ENCODE measurements around the gene BBX.
"Not testable (repeated sequence)": the region's sequence is repeated elsewhere in the genome, so short reads cannot be mapped to it uniquely, and the experiment has no call there.

BBX gene

DNA sequence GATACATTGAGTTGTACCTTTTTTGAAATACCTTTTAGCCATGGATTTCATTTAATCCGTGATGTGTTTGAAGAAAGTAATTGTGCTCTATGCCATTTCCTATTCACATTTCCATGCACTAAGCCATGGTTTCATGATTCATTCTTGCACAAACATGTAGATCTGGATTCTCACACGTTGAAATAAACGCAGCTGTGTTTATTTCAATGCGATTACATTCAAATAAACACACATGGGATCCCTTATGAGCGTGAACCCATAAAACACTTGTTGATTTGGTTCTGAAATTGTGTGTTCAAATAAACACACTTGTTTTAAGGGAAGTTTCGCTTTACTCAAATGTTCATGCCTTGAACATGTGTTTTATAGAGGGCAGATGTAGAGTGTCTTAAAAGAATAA is 39.2 kb downstream of the BBX start:
- H3K27me3 ChIP-seq (ENCODE audit: insufficient read depth, poor library complexity, severe bottlenecking): no peaks in the 10 kb centered on the region
- TF ChIP-seq SPI1 (IDR thresholded peaks at IDR 0.05; ENCODE audit: borderline replicate concordance, low read depth) (no peak), GABPA (IDR thresholded peaks at IDR 0.05; ENCODE audit: low read depth) (no peak), POLR2AphosphoS5 (IDR thresholded peaks at IDR 0.05; ENCODE audit: low read depth) (no peak)
- TF ChIP-seq, protein P1, sequence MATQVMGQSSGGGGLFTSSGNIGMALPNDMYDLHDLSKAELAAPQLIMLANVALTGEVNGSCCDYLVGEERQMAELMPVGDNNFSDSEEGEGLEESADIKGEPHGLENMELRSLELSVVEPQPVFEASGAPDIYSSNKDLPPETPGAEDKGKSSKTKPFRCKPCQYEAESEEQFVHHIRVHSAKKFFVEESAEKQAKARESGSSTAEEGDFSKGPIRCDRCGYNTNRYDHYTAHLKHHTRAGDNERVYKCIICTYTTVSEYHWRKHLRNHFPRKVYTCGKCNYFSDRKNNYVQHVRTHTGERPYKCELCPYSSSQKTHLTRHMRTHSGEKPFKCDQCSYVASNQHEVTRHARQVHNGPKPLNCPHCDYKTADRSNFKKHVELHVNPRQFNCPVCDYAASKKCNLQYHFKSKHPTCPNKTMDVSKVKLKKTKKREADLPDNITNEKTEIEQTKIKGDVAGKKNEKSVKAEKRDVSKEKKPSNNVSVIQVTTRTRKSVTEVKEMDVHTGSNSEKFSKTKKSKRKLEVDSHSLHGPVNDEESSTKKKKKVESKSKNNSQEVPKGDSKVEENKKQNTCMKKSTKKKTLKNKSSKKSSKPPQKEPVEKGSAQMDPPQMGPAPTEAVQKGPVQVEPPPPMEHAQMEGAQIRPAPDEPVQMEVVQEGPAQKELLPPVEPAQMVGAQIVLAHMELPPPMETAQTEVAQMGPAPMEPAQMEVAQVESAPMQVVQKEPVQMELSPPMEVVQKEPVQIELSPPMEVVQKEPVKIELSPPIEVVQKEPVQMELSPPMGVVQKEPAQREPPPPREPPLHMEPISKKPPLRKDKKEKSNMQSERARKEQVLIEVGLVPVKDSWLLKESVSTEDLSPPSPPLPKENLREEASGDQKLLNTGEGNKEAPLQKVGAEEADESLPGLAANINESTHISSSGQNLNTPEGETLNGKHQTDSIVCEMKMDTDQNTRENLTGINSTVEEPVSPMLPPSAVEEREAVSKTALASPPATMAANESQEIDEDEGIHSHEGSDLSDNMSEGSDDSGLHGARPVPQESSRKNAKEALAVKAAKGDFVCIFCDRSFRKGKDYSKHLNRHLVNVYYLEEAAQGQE (IDR thresholded peaks at IDR 0.05; ENCODE audit: insufficient replicate concordance, low read depth): no peak
- TF ChIP-seq, protein P2, sequence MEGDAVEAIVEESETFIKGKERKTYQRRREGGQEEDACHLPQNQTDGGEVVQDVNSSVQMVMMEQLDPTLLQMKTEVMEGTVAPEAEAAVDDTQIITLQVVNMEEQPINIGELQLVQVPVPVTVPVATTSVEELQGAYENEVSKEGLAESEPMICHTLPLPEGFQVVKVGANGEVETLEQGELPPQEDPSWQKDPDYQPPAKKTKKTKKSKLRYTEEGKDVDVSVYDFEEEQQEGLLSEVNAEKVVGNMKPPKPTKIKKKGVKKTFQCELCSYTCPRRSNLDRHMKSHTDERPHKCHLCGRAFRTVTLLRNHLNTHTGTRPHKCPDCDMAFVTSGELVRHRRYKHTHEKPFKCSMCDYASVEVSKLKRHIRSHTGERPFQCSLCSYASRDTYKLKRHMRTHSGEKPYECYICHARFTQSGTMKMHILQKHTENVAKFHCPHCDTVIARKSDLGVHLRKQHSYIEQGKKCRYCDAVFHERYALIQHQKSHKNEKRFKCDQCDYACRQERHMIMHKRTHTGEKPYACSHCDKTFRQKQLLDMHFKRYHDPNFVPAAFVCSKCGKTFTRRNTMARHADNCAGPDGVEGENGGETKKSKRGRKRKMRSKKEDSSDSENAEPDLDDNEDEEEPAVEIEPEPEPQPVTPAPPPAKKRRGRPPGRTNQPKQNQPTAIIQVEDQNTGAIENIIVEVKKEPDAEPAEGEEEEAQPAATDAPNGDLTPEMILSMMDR (IDR thresholded peaks at IDR 0.05; ENCODE audit: insufficient read depth, low read length): no peak
- no peak overlapping the region for H3K27ac ChIP-seq (replicated peaks)
- no peak overlapping the region for H3K4me3 ChIP-seq (replicated peaks; ENCODE audit: insufficient read depth, low read length)
- DNase-seq (ENCODE audit: low read depth in 1 of 2, low spot score in 1 of 2): no peak

DNA sequence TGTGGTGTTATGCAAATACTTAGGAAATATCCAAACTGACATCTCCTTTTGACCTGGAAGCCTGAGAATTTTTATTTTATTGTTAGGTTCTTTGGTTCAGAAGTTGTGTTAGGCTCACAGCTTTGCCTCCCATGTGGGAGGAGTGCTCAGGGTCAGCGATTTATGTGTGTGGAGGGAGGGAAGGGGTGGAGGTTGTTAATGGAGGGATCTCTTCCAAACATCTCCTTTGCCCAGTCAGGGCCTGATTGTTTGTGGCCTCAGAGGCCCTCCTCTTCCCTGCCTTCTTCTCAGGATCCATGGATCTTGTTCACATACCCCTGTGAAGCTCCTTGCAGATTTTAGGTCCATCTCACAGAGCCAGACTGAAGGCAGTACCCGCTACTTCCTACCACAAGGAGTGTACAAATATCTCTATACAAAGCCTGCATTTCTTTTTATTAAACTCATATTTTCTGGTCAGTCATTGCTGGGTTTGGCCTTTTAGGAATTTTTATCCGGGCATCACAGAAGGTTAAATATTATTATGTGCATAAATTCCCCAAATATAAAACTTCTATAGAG is 40.3 kb downstream of the BBX start:
- Histone ChIP-seq H3K4me3 (replicated peaks; ENCODE audit: insufficient read depth, low read length) (no peak overlapping the region), H3K27me3 (ENCODE audit: insufficient read depth, poor library complexity, severe bottlenecking) (no peaks in the 10 kb centered on the region), H3K27ac (replicated peaks) (no peak overlapping the region)
- TF ChIP-seq, protein P2 (IDR thresholded peaks at IDR 0.05; ENCODE audit: insufficient read depth, low read length): no peak
- TF ChIP-seq POLR2AphosphoS5 (IDR thresholded peaks at IDR 0.05; ENCODE audit: low read depth) (no peak), GABPA (IDR thresholded peaks at IDR 0.05; ENCODE audit: low read depth) (no peak), SPI1 (IDR thresholded peaks at IDR 0.05; ENCODE audit: borderline replicate concordance, low read depth) (no peak)
- TF ChIP-seq, protein P1 (IDR thresholded peaks at IDR 0.05; ENCODE audit: insufficient replicate concordance, low read depth): no peak
- no peak for DNase-seq (ENCODE audit: low read depth in 1 of 2, low spot score in 1 of 2)

DNA sequence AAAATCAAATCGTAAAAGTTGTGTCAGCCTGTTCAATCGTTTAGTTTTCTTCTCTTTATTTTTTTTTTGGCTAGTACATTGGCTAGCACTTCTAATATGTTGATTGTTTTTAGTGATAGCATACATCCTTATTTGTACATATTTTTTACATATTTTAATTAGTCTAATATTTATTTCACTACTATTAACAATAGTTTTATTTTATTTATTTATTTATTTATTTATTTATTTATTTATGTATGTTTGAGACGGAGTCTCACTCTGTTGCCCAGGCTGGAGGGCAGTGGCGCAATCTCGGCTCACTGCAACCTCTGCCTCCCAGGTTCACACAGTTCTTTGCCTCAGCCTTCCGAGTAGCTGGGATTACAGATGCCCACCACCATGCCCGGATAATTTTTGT is 42.5 kb downstream of the BBX start:
- not testable (repeated sequence) for H3K4me3 ChIP-seq (replicated peaks; ENCODE audit: insufficient read depth, low read length); DNase-seq (ENCODE audit: low read depth in 1 of 2, low spot score in 1 of 2); H3K27me3 ChIP-seq (ENCODE audit: insufficient read depth, poor library complexity, severe bottlenecking); H3K27ac ChIP-seq (replicated peaks)

DNA sequence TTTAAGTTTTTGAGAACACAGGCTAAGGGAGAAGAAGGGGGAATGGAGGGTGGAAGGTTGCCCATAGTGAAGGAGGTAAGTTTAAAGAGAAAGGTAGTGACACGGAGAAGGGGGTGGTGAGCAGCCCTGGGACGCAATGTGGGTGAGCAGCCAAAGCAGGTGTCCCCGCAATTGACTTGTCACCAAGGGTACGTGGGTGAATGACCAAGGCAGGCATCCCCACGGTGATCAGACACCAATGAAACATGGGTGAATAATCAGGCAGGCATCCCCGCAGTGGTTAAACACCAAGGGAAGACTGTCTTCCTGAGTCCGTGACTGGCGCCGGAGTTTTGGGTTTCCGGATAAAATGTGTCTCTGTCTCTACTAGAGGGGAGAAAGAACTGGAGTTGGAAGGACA is 48.3 kb downstream of the BBX start:
- DNase-seq (ENCODE audit: low read depth in 1 of 2, low spot score in 1 of 2); H3K27me3 ChIP-seq (ENCODE audit: insufficient read depth, poor library complexity, severe bottlenecking); H3K27ac ChIP-seq (replicated peaks); H3K4me3 ChIP-seq (replicated peaks; ENCODE audit: insufficient read depth, low read length): not testable (repeated sequence)

DNA sequence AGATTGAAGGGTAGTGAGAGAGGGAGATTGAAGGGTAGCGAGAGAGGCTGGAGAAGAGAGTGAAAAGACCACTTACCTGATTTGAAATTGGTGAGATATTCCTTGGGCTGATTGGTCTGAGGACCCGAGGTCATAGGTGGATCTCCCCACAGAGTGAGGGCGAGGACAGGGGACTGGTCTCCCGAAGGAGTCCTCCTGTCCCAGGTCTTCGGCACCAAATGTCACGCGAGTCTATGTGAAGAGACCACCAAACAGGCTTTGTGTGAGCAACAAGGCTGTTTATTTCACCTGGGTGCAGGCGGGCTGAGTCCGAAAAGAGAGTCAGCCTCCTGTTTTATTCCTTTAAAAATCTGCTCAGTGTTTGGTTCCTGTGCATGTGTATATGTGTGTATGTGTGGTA is 48.7 kb downstream of the BBX start:
- H3K27ac ChIP-seq (replicated peaks); DNase-seq (ENCODE audit: low read depth in 1 of 2, low spot score in 1 of 2); H3K4me3 ChIP-seq (replicated peaks; ENCODE audit: insufficient read depth, low read length); H3K27me3 ChIP-seq (ENCODE audit: insufficient read depth, poor library complexity, severe bottlenecking): not testable (repeated sequence)
